ENCODE results near the gene ARHGEF7.

Gene ARHGEF7

DNA sequence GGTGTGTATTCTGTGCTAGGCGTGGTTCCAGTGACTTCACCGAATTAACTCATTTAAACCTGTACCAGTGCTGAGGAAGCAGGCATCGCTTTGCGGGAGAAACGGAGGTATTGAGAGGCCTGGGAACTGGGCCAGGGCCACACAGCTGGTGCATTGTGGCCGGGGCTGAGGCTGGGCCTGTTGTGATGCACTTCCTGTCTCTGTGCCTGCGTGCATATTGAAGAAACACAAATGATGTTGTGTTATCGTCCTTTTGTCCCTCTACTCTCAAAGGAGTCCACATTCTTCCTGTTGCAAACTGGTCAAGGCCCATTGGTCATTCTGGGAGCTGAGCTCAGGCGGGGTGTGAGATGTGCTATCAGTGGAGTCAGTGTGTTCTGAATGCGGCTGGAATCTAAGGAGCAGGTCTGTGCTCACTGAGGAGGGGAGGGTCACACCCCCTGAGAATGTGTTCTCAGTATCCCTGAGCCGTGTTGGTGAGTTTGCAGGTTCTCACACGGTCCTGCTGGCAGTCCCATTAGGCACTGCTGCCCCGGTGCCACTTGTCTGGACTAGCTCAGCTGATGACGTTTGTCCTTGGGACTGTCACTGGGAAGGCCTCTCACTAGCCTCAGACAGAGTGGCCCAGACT, 62.1 kb downstream of the ARHGEF7 start:
- no peaks in the 10 kb centered on the region for H3K27me3 ChIP-seq
- H4K20me1 ChIP-seq, result peaks cover 2% of the 10 kb centered on the region; the same call in 1 of the 2 replicates
- H3K4me2 ChIP-seq, result peak overlapping the region; percentile 99
- peaks cover 3% of the 10 kb centered on the region; the same call in 1 of the 2 replicates for H3K9me3 ChIP-seq
- peak overlapping the region; percentile 97 for H3K27ac ChIP-seq
- peaks cover 98% of the 10 kb centered on the region for H3K4me1 ChIP-seq
- no peak for TF ChIP-seq Cebpa-rat (IDR thresholded peaks at IDR 0.05)
- H3K9ac ChIP-seq, result peak overlapping the region; percentile 74; the same call in 1 of the 2 replicates
- H3K36me3 ChIP-seq, result peaks cover 19% of the 10 kb centered on the region
- H3K4me3 ChIP-seq, result peak overlapping the region; percentile 45; the same call in 1 of the 2 replicates

DNA sequence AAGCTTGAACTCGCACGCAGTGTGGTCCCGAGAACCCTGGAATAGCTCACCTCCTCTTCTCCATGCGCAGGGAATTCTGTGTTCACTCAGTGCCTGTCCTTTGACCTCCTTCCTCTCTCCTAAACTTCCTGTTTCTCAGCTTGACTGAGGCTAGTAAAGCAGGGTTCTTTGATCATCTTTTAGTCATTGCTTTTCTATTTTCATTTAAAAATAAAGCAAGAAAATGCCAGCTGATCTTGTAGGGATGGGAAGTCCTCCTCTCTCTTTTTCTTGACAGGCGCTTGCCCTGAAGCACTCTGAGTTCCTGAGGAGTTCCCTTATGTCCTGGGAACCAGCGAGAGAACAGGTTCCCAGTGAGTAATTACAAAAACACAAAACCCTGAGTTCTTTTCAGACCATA, 62.8 kb downstream of the ARHGEF7 start:
- H3K9ac ChIP-seq, result peak overlapping the region; percentile 74; the same call in 1 of the 2 replicates
- H3K4me1 ChIP-seq, result peaks cover 100% of the 10 kb centered on the region
- no peaks in the 10 kb centered on the region for H3K27me3 ChIP-seq
- H3K27ac ChIP-seq, result peak overlapping the region; percentile 97
- no peak for TF ChIP-seq Cebpa-rat (IDR thresholded peaks at IDR 0.05)
- no peaks in the 10 kb centered on the region for H4K20me1 ChIP-seq
- peak overlapping the region; percentile 99 for H3K4me2 ChIP-seq
- H3K9me3 ChIP-seq, result peaks cover 3% of the 10 kb centered on the region; the same call in 1 of the 2 replicates
- peak overlapping the region; percentile 45 for H3K4me3 ChIP-seq
- peaks cover 16% of the 10 kb centered on the region for H3K36me3 ChIP-seq

DNA sequence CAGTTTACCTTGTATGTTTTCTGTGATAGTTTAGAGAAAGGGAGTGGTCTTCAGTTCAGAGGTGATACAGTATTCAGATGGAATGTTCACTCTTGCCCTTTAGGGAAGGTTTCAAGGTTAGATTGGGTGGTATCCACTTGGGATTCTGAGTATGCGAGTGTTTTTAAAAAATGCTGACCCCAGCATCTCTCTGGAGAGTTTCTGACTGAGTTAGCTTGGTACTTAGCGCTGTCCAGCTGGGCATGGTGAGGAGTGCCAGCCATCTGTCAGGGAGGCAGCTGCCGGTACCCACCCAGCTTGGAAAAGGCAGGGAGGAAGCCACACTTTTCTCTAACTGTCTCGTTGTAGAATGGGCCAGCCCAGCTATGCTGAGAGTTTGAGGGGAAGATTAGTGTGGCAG, 63.3 kb downstream of the ARHGEF7 start:
- Histone ChIP-seq H3K27me3 (no peaks in the 10 kb centered on the region), H3K9ac (peak overlapping the region; percentile 74; the same call in 1 of the 2 replicates), H3K27ac (peak overlapping the region; percentile 97), H3K36me3 (peaks cover 11% of the 10 kb centered on the region), H3K4me2 (peak overlapping the region; percentile 99), H3K9me3 (peaks cover 3% of the 10 kb centered on the region; the same call in 1 of the 2 replicates), H3K4me1 (peaks cover 100% of the 10 kb centered on the region), H3K4me3 (peak overlapping the region; percentile 45), H4K20me1 (no peaks in the 10 kb centered on the region)
- no peak for TF ChIP-seq Cebpa-rat (IDR thresholded peaks at IDR 0.05)

DNA sequence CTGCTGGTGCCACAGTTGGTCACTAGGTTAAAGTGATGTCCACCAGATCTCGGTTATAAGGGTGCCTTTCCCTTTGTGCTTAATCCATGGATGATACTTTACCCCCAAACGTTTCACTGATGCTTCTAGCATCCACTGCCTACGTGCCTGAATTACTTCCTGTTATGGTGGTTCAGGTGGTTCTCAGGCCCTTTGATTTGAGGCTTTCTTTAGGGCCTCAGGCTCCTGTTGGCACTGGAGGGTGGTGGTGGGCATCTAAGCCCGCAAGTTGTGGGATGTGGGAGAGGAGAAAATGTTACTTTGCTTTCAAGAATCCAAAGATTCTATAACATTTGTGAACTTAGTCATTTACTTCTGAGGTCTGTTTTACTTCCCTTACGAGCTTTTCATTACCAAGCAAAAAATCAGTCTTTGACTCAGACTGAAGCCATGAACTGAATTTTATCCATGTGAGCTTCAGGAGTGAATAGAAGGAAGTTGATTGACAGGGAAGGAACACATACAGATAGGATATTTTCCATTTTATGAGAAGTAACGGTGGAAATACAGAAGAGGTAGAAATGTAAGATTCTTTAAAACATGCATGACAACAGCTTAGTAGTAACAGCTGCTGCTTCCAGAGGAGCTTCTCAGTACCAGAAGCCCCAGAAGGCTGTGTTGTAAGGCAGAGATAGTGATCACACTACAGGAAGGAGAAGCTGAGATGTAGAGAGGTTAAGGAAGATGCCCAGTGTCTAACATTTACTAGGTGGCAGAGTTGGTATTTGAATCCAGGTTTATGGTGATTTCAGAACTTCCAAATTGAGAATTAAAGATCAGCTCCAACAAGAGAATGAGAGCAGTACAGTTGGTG, 65.0 kb downstream of the ARHGEF7 start:
- H4K20me1 ChIP-seq, result no peaks in the 10 kb centered on the region
- peak overlapping the region; percentile 97 for H3K27ac ChIP-seq
- peaks cover 96% of the 10 kb centered on the region for H3K4me1 ChIP-seq

DNA sequence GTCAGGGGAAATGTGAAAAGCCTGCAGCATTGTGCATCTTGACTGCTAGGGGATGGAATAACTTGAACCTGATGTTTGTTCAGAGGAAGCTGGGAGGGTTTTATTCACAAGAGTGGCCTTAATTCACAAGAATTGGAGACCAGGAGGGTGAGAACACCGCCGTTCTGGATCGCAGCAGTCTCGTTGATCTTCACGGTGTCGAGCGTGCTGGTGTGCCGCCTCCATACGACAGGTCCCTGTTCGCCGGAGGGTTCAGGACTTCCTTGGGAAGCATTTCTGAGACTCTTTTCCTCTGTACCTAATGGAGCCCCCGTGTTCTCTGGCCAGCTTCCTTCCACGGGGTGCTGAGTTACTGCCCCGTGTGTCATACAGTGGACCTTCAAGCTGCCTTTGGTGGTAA, 66.9 kb downstream of the ARHGEF7 start:
- H3K27me3 ChIP-seq, result no peaks in the 10 kb centered on the region
- peak overlapping the region; percentile 97 for H3K27ac ChIP-seq
- H3K9ac ChIP-seq, result peak overlapping the region; percentile 3; the same call in 1 of the 2 replicates
- H3K36me3 ChIP-seq, result peaks cover 10% of the 10 kb centered on the region; the same call in 1 of the 2 replicates
- H3K9me3 ChIP-seq, result no peaks in the 10 kb centered on the region
- peaks cover 4% of the 10 kb centered on the region for H4K20me1 ChIP-seq
- peaks cover 93% of the 10 kb centered on the region for H3K4me1 ChIP-seq
- no peak overlapping the region for H3K4me3 ChIP-seq
- peak overlapping the region; percentile 99 for H3K4me2 ChIP-seq
- no peak for TF ChIP-seq Cebpa-rat (IDR thresholded peaks at IDR 0.05)

More for the DNA sequence above, 65.0 kb downstream of the ARHGEF7 start:
- Histone ChIP-seq H3K36me3 (peaks cover 10% of the 10 kb centered on the region; the same call in 1 of the 2 replicates), H3K4me2 (peak overlapping the region; percentile 99), H3K27me3 (no peaks in the 10 kb centered on the region), H3K4me3 (no peak overlapping the region), H3K9me3 (peaks cover 3% of the 10 kb centered on the region; the same call in 1 of the 2 replicates), H3K9ac (peak overlapping the region; percentile 46; the same call in 1 of the 2 replicates)
- TF ChIP-seq Cebpa-rat (IDR thresholded peaks at IDR 0.05), result no peak

DNA sequence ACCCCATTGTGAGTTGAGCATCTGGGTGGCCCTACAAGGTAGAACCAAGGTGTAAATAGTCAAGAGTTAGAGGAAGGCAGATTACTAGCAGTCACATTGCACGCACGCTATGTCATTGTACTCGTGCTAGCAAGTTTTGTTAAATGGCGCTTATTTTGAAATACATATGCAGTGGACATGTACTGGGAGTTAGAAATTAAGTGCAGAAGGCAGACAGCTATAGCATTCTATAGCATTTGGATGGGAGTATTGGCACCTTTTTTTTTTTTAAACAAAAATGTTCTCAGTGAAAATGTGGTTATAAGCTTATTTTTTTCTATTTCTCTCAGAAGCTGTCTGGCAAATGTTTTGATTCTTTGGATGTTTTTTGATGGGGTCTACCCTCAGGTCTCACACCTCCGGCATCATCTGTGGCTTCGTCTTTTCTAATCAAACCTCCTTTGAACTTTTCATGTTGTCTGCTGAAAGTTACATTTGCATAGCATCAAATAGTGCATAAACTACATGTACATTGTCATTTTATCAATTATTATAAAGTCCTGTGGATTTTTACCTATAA, 68.1 kb downstream of the ARHGEF7 start:
- Histone ChIP-seq H3K36me3 (peaks cover 10% of the 10 kb centered on the region; the same call in 1 of the 2 replicates), H3K27ac (peak overlapping the region; percentile 97), H3K9ac (no peak overlapping the region; the same call in 1 of the 2 replicates), H3K4me1 (peaks cover 93% of the 10 kb centered on the region), H3K27me3 (no peaks in the 10 kb centered on the region), H3K4me2 (peak overlapping the region; percentile 99), H3K4me3 (no peak overlapping the region), H3K9me3 (no peaks in the 10 kb centered on the region), H4K20me1 (peaks cover 15% of the 10 kb centered on the region)
- TF ChIP-seq Cebpa-rat (IDR thresholded peaks at IDR 0.05), result no peak

DNA sequence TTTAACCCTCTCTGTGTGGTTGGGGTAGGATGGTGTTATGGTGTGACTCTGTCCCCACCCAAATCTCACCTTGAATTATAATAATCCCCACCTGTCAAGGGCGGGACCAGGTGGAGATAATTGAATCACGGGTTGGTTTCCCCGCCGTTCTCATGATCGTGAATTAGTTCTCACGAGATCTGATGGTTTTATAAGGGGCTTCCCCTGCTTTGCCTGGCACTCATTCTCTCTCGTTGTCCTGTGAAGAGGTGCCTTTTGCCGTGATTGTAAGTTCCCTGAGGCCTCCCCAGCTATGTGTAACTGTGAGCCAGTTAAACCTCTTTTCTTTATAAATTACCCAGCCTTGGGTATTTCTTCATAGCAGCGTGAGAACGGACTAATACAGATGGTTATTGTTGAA, 68.8 kb downstream of the ARHGEF7 start:
- Histone ChIP-seq H3K27ac (peak overlapping the region; percentile 97), H3K9me3 (no peaks in the 10 kb centered on the region), H3K4me1 (peaks cover 93% of the 10 kb centered on the region), H3K36me3 (peaks cover 10% of the 10 kb centered on the region; the same call in 1 of the 2 replicates), H3K4me2 (peak overlapping the region; percentile 99), H3K9ac (peak overlapping the region; percentile 86), H4K20me1 (peaks cover 23% of the 10 kb centered on the region), H3K27me3 (no peaks in the 10 kb centered on the region), H3K4me3 (peak overlapping the region; percentile 54)
- TF ChIP-seq Cebpa-rat (IDR thresholded peaks at IDR 0.05), result no peak

DNA sequence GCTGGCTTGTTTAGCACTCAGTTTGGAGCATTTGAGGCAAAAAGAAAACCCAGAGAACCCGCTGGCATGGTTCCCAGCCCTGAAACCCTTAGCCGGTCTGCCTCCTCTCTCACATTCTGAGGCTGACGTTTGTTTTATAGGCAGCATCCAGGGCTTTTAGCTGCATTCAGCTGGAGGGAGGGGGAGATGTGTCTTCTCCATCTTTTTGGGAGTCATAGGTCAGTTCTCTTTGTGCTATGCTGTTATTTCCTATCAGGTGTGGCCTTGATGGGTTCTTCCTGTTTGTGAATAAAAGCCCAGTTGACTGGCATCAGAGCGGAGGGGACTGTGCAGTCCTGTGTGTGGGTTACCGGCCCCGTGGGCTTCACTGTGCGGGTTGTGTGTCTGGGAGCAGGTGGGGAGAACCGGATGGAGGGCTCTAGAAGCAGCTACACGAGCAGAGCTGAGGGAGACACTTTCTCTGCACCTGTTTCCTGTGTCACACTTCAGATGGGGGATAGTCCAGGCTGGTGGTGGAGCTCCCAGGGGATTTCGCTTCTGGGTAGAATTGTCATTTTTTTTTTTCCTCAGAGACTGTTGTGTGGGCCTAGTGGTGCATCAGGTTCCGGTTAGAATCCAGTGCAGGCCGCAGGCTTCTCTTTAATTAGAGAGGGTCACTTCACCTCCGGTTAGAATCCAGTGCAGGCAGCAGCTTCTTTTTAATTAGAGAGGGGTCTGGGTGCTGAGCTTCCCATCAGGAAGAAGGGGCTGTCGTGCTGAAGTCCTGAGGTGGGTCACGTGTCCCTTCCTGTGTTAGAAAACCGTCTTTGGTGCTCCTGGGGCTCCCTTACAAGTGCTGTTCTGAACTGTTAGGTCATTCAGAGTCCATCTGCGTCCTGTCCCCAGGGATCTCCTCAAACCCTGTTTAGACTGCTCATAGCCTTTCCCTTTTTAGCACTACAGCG, 69.6 kb downstream of the ARHGEF7 start:
- peak overlapping the region; percentile 71 for H3K4me3 ChIP-seq
- peaks cover 11% of the 10 kb centered on the region; the same call in 1 of the 2 replicates for H3K36me3 ChIP-seq
- no peak for TF ChIP-seq Cebpa-rat (IDR thresholded peaks at IDR 0.05)
- H3K9me3 ChIP-seq, result peaks cover under 1% of the 10 kb centered on the region; the same call in 1 of the 2 replicates
- peak overlapping the region; percentile 97 for H3K27ac ChIP-seq
- peak overlapping the region; percentile 99 for H3K4me2 ChIP-seq
- peaks cover 93% of the 10 kb centered on the region for H3K4me1 ChIP-seq
- peaks cover 28% of the 10 kb centered on the region for H4K20me1 ChIP-seq
- no peaks in the 10 kb centered on the region for H3K27me3 ChIP-seq
- H3K9ac ChIP-seq, result peak overlapping the region; percentile 86
